Measurements from ENCODE around the gene GGTLC2.

GRCh38 chr22:22599248-22599647, 45.2 kb upstream of the GGTLC2 start:
- TF ChIP-seq EZH2phosphoT487 (IDR thresholded peaks at IDR 0.05; ENCODE audit: insufficient read depth, low read depth) (no peak), EZH2 (IDR thresholded peaks at IDR 0.05; ENCODE audit: insufficient read depth, poor library complexity, severe bottlenecking) (no peak)
